GM19239 (cell line): Measurements from ENCODE around the gene IL10RA.

Source experiments
- DNase-seq: peaks from one replicate; pipeline ENCODE4 v3.0.0; 2011; ENCODE audit warnings: low spot score; ENCODE audit not compliant: insufficient read length
- FAIRE-seq: peaks from 2 replicates; lab custom pipeline; 2011; peaks lifted over from hg19 to GRCh38; lab: Jason Lieb, UNC

The IL10RA gene

GRCh38 chr11:118033443-118033842, 47.2 kb downstream of the IL10RA start:
- DNase-seq (peak; percentile 30), FAIRE-seq (peak; percentile 90)

DNA sequence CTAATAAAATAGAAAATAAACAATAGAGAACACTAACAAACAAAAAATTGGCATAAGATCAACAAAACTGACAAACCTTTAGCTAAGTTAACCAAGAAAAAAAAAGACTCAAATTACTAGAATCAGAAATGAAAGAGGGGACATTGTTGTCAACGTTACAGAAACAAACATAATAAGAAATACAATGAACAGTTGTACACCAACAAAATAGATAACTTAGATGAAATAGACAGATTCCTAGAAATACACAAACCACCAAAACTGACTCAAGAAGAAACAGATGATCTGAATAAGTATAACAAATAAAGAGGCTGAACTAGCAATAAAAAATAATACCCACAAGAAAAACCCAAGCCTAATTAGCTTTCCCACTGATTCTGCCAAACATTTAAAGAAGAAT, 55.9 kb downstream of the IL10RA start:
- no peak for DNase-seq
- FAIRE-seq = no peak

DNA sequence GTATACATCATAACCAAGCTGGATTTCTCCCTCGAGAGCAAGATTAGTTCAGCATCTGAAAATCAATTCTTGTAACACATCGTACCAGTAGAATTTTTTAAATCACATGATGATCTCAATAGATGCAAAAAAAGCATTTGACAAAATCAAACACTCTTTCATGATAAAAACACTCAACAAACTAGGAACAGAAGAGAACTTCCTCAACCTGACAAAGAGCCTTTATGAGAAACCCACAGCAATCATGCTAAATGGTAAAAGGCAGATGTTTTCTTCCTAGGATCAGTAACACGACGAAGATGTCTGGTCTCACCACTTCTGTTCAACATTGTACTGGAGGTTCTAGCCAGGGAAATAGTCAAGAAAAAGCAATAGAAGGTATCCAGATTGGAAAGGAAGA, 56.6 kb downstream of the IL10RA start:
- FAIRE-seq (no peak), DNase-seq (no peak)

DNA sequence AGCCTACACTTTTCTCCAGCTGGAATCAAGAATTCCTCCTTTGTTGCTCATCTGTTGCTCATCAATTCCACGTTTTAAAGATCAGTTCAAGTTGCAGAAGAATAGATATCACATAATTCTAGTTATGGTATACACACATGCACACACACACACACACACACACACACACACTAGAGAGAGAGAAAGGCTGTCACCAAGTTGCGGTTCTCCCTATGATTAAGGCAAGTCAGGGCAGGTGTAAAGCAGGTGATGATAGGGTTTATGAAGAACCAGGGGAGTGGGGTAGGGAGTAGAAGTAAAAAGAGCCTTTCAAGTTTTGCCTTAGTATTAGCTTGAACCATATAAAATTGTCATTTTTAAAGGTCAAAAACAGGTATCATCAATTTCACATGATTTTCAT, 59.0 kb downstream of the IL10RA start:
- FAIRE-seq (no peak), DNase-seq (no peak)

DNA sequence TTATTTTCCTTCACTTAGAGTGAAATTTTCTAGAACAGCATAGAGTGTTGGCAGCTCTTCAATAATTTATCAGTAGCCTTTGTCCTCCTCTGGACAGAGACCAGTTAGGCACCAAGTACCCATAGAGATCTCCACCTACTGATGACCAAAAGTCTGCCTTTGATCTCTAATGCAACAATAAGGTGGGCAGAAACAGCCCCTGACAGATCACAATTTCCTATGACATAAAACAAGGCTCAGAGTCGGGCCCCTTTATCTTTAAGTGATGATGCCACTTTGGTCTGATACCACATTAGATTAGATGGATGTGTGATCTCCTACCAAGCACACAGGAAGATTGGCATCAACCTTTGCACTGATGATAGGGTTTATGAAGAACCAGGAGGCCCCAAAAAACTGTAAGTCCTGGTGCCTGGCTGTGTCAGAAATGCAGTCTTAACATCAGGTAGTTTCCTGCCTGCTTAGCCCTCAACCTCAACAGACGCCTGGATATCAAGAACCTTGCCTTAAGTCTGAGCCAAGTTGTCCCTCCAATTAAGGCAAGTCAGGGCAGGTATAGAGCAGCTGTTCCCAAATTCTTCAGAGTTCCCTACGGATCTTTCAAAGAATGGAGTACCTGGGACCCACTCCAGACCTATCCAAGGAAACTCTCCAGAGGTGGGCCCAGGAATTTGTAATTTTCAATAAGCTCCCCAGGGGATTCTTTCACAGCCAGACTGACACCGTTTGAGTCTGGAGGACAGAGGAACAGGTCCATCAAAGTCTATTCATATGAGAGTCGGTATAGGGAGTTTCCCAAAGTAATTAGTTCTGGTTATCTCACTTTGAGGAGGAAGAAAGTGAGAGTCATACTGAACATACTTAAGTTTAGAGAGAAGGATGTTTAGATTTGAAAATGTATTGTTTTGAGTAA, 60.1 kb downstream of the IL10RA start:
- DNase-seq = no peak
- FAIRE-seq = peak; percentile 51

DNA sequence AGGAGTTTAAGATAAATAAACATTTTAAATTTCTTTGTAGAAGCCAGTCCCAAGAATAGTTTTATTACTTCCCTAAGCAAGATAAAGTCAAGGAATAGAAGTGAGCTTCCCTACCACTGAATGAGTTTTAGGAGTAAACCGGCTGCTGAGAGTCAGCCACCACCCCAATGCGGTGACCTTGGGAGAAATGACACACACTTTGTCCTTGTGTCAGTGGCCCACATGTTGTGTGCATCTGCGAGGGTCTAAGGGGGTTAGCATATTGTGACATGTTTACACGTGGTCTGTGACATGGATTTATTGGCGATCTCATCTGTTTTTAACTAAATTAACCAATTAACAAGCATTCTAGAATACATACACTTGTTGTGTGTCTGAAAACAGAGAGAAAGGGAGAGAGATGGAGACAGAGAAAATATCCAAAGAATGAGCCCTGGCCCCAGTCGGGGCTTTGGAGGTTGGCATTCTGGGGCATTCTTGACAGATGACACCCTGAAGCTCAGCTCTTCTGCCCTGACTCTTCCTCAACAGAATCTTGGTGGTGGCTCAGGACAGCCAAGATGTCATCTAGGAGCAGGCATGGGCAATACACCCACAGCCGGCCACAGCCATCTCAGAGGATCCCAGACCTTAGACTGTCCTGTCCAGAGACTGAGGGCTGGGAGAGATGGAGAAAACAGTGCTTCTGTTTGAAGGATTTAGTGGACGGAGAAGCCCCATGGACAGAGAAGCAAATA, 60.9 kb downstream of the IL10RA start:
- DNase-seq (no peak), FAIRE-seq (no peak)

DNA sequence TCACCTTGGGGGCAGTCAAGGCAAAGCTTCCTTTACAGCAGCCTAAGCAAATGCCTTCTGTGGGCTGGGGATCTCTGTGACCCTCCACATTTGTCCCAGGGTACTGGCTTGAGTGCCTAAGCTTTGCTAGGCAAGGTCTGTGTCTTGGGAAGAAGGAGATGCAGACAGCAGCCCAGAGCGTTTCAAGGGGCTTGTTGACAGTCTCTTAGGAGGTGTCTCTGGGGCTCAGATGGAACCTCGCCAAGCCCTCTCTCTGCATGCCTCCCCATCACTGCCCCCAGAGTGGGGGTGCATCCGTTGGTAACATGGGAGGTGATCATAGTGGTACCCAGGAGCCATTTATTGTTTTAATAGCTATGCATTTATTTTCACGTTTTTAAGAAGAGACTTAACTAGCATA, 61.6 kb downstream of the IL10RA start:
- no peak for DNase-seq
- no peak for FAIRE-seq

- DNase-seq (no peak), FAIRE-seq (no peak)
Measured at GRCh38 chr11:118048472-118049370, 62.5 kb downstream of the IL10RA start.

GRCh38 chr11:118049771-118050170, 63.6 kb downstream of the IL10RA start:
- no peak for FAIRE-seq

DNA sequence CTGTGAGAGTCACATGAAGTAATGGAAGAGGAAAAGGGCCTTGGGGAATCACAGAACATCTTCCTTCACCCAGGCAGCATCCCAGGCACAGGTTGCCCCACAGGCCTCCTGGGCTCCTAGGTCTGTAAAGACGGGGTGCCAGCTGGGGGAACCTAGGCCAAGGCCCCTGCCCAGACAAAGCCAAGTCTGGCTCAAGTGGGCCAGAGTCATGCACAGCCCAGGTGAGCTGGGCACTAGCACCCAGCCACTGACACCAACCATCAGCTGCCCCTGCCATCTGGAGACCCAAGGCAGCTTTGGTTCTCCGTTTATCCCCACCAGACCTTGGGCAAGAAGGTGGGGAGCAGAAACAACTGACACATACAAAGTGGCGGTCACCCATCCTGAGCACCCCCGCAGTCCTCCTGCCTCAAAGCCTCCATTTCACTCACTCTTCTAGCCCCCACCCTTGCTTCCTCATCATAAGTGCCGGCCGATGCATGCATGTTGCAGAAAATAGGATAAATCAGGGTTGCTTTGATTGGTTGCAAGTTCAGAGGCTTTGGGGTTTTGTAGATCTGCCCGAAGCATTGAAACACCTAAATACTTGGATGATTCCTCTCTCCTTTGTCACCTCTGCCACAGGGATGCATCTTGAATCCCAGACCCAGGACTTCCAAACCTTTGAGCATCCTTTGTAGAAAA, 64.2 kb downstream of the IL10RA start:
- no peak for FAIRE-seq

More at GRCh38 chr11:118049771-118050170, 63.6 kb downstream of the IL10RA start:
- no peak for DNase-seq

More for the DNA sequence above, 64.2 kb downstream of the IL10RA start:
- no peak for DNase-seq
